ENCODE data around the gene CHKA. TPM values are rescaled to one million over a fixed set of nuclear protein-coding genes. Genes with fewer than 3 reads are reported as not detected.

The CHKA gene
- total RNA-seq, 2 experiments from 2014 or later: 15.8 to 16.7 TPM

DNA sequence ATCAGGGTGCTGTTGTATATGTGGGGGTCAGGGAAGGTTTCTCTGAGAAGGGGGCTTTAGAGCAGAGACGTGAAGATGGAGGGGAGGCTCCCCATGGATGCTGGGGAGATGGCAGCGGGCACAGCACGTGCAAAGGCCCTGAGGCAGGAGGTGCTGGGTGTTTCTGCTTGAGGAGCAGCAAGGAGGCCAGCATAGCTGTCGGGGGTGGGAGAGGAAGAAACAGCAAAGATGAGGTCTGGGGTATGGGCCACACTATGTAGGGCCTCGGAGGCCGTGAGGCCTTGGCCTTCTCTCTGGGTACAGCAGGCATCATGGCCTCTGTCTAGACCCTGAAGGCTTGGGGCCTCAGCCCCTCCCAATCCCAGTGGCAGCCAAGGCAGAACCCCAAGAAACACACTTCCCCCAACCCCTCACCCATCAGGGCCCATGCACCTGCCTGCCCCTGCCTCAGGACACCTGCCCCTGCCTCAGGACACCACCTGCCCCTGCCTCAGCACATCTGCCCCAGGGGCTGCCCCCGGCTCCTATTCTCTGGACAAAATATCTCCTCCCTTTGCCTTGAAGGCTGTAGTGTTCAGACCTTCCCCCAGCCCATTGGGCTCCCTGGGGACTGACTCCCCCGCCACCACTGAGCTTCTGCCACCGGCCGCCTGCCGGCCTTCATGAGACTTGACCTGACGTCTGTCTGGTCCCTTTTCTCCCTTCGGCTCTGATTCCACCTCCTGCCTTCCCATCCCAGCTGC, 104.9 kb downstream of the CHKA start:
- CTCF ChIA-PET: no interaction called here
- no peak for ATAC-seq
- DNase-seq: no peak
- Mint-ChIP-seq H3K27me3 (no peaks in the 10 kb centered on the region), H3K36me3 (ENCODE audit: low read depth) (no peaks in the 10 kb centered on the region), H3K4me3 (no peak overlapping the region), H3K9me3 (no peaks in the 10 kb centered on the region), H3K27ac (no peak overlapping the region), H3K4me1 (ENCODE audit: low read depth) (no peaks in the 10 kb centered on the region)
- POLR2A ChIA-PET: no interaction called here
- TF ChIP-seq, protein P1, sequence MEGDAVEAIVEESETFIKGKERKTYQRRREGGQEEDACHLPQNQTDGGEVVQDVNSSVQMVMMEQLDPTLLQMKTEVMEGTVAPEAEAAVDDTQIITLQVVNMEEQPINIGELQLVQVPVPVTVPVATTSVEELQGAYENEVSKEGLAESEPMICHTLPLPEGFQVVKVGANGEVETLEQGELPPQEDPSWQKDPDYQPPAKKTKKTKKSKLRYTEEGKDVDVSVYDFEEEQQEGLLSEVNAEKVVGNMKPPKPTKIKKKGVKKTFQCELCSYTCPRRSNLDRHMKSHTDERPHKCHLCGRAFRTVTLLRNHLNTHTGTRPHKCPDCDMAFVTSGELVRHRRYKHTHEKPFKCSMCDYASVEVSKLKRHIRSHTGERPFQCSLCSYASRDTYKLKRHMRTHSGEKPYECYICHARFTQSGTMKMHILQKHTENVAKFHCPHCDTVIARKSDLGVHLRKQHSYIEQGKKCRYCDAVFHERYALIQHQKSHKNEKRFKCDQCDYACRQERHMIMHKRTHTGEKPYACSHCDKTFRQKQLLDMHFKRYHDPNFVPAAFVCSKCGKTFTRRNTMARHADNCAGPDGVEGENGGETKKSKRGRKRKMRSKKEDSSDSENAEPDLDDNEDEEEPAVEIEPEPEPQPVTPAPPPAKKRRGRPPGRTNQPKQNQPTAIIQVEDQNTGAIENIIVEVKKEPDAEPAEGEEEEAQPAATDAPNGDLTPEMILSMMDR (IDR thresholded peaks at IDR 0.05): no peak
- intact Hi-C loops (cut with micrococcal nuclease): no loop called here

DNA sequence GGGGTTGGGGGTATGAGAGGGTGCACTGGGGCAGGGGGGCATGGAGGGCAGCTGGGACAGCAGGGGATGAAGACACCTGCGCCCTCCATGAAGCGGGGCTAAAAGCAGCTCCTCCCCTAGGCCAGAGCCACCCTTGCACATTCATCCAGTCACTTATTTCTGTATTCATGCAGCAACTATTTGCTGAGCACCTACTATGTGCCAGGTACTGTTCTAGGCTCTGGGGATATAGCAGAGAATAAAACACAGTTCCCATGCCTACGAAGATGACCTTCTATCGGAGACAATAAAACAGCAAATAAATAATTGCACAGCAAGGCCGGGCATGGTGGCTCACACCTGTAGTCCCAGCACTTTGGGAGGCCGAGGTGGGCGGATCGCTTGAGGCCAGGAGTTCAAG, 105.7 kb downstream of the CHKA start:
- POLR2A ChIA-PET: no interaction called here
- intact Hi-C loops (cut with micrococcal nuclease): no loop called here
- ATAC-seq (no peak), DNase-seq (no peak)
- Mint-ChIP-seq H3K9me3 (no peaks in the 10 kb centered on the region), H3K4me1 (ENCODE audit: low read depth) (no peaks in the 10 kb centered on the region), H3K36me3 (ENCODE audit: low read depth) (no peaks in the 10 kb centered on the region), H3K4me3 (no peak overlapping the region), H3K27ac (no peak overlapping the region), H3K27me3 (no peaks in the 10 kb centered on the region)
- CTCF ChIA-PET: no interaction called here
- TF ChIP-seq, protein P1 (IDR thresholded peaks at IDR 0.05): no peak

DNA sequence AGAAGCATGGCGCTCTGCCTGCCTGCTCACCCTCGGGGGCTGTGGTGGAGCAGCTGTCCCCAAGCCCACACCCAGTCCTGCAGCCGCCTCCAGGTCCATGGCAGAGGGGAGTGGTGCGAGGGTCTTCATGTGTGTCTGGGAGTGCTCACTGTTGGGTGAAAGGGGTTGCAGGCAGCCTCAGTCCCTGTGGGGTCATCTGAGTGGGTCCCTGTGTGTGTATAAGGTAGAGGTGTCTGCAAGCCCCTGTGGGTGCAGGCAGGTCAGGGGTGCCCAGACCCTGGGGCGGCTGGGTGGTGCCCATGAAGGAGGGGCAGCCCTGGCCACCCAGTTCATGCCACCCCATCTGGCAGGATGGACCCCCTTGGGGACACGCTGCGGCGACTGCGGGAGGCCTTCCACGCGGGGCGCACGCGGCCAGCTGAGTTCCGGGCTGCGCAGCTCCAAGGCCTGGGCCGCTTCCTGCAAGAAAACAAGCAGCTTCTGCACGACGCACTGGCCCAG, 106.2 kb downstream of the CHKA start:
- POLR2A ChIA-PET: no interaction called here
- H3K27me3 Mint-ChIP-seq: no peaks in the 10 kb centered on the region
- H3K27ac Mint-ChIP-seq: no peak overlapping the region
- TF ChIP-seq, protein P1 (IDR thresholded peaks at IDR 0.05): no peak
- DNase-seq: no peak
- no peak for ATAC-seq
- intact Hi-C loops (cut with micrococcal nuclease): no loop called here
- no peak overlapping the region for H3K4me3 Mint-ChIP-seq
- H3K36me3 Mint-ChIP-seq (ENCODE audit: low read depth): no peaks in the 10 kb centered on the region
- H3K9me3 Mint-ChIP-seq: no peaks in the 10 kb centered on the region
- CTCF ChIA-PET: no interaction called here
- peaks cover 2% of the 10 kb centered on the region for H3K4me1 Mint-ChIP-seq (ENCODE audit: low read depth)

DNA sequence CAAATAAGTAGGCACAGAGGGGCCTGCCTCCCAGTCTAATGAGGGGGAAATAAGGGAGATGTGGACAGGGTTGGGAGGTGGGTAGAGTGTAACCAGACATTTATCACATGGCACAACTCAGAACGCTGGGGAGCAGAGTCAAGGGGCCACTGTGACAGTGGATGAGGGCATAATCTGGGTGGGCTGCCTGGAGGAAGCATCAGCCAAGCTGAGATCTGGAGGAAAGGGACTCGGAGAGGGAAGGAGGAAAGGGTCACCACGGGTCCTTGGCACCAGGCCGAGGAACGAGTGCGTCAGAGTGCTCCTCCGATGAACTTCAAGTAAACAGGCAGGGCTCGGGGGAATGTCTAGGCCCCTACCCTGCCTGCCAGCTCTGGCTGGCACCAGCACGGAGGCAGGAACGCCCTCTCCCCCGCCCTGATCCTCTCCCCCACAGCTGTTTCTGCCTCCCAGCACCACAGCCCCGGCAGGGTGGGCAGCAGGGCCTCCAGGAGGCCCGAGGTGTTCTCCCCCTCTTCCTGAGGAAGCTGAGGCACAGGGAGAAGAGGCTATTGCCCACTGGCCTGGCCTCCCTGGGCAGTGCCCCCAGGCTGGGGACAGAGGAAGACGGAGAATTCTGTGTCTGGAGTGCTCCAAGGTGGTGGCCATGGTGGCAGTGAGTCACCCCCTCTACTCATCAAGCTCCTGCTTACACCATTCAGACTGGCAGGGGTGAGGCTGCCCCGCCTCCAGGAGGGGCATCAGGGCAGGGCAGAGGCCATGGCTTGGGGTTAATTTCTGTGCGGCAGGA, 106.8 kb downstream of the CHKA start:
- no peaks in the 10 kb centered on the region for H3K36me3 Mint-ChIP-seq (ENCODE audit: low read depth)
- peaks cover 4% of the 10 kb centered on the region for H3K4me1 Mint-ChIP-seq (ENCODE audit: low read depth)
- H3K27me3 Mint-ChIP-seq: no peaks in the 10 kb centered on the region
- ChIA-PET POLR2A (no interaction called here), CTCF (no interaction called here)
- peak; percentile 72 for ATAC-seq
- DNase-seq: no peak
- no peaks in the 10 kb centered on the region for H3K9me3 Mint-ChIP-seq
- no peak overlapping the region for H3K4me3 Mint-ChIP-seq
- intact Hi-C loops (cut with micrococcal nuclease): no loop called here
- H3K27ac Mint-ChIP-seq: no peak overlapping the region
- TF ChIP-seq, protein P1 (IDR thresholded peaks at IDR 0.05): no peak

DNA sequence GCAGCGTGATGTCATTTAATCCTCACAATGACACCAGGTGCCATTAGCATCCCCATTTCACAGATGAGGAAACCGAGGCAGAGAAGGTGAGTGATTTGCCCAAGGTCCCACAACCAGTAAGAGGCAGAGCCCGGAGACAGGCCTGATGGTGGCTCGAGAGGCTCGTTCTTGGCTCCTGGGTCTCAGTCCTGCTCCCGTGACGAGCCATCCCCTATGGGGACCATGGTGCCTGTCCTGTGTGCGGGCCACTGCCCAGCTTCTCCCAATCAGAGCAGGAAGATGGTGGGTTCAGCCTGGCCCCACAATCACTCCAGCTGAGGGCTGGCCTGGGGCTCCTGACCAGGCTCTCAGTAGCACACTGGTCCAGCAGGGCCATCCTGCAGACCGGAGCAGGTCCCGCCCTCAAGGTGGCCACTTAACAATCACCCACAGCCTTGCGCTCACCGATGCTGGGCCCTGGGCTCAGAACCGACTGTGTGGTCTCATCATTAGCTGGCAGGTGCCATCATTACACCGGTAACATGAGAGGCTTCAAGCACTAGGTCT, 107.5 kb downstream of the CHKA start:
- CTCF ChIA-PET: no interaction called here
- intact Hi-C loops (cut with micrococcal nuclease): no loop called here
- no peak overlapping the region for H3K4me3 Mint-ChIP-seq
- no peak overlapping the region for H3K27ac Mint-ChIP-seq
- POLR2A ChIA-PET: no interaction called here
- H3K36me3 Mint-ChIP-seq (ENCODE audit: low read depth): no peaks in the 10 kb centered on the region
- DNase-seq: no peak
- ATAC-seq: no peak
- H3K27me3 Mint-ChIP-seq: no peaks in the 10 kb centered on the region
- TF ChIP-seq, protein P1 (IDR thresholded peaks at IDR 0.05): no peak
- H3K9me3 Mint-ChIP-seq: no peaks in the 10 kb centered on the region
- peaks cover 8% of the 10 kb centered on the region for H3K4me1 Mint-ChIP-seq (ENCODE audit: low read depth)
